CD4-positive, CD25-positive, alpha-beta regulatory T cell (primary cell): ENCODE data around the gene GLRA3. TPM values are rescaled to one million over a fixed set of nuclear protein-coding genes. Genes with fewer than 3 reads are reported as not detected.
A peak's percentile ranks its signal among the peaks of the same experiment; 100 is the strongest.

Experiments
- ATAC-seq, 2 donors: fragments of 150-1000 bp; cut with Tn5 transposase; one replicate each; pipeline ENCODE4 v1.10.0; 2021; ENCODE audit warnings: low read depth in 2 of 2, moderate number of reproducible peaks in 2 of 2, moderate library complexity in 1 of 2
- DNase-seq, 3 donors: peaks; one replicate each; pipeline versions ENCODE4 v3.0.0 to v3.0.0-alpha.2; 2012 to 2022; ENCODE audit warnings: mixed read lengths in 1 of 3
- H3K27ac ChIP-seq: one replicate; pipeline ENCODE4 v1.7.0; 2013; ENCODE audit warnings: mild to moderate bottlenecking, low read length; ENCODE audit not compliant: insufficient read depth, poor library complexity, severe bottlenecking
- H3K27me3 ChIP-seq: one replicate; pipeline ENCODE4 v1.7.0; 2013; ENCODE audit warnings: low read length; ENCODE audit not compliant: control insufficient read depth, insufficient read depth
- H3K36me3 ChIP-seq: one replicate; pipeline ENCODE4 v1.7.0; 2013; ENCODE audit warnings: mild to moderate bottlenecking, low read length, moderate library complexity; ENCODE audit not compliant: control insufficient read depth, insufficient read depth
- H3K4me1 ChIP-seq: 2 replicates; pipeline ENCODE4 v1.7.0; 2013; ENCODE audit warnings: mild to moderate bottlenecking, low read length; ENCODE audit not compliant: insufficient read depth, control insufficient read depth, poor library complexity, severe bottlenecking
- H3K4me3 ChIP-seq: one replicate; pipeline ENCODE4 v1.7.0; 2013; ENCODE audit warnings: low read depth, mild to moderate bottlenecking, low read length, moderate library complexity
- H3K9me3 ChIP-seq, 2 experiments: 1 replicate in 1 of 2; 2 replicates in 1 of 2; pipeline ENCODE4 v1.7.0; 2013; ENCODE audit warnings: low read length in 2 of 2, mild to moderate bottlenecking in 1 of 2, moderate library complexity in 1 of 2; ENCODE audit not compliant: control insufficient read depth in 2 of 2
- H3K27ac Mint-ChIP-seq, 3 donors: one replicate each; pipeline ENCODE4 v1.8.0; 2020 to 2022; ENCODE audit warnings: mild to moderate bottlenecking in 3 of 3, mixed read lengths in 3 of 3, moderate library complexity in 2 of 3
- H3K27me3 Mint-ChIP-seq: one replicate; pipeline ENCODE4 v1.8.0; 2022; ENCODE audit warnings: mild to moderate bottlenecking, mixed read lengths
- H3K36me3 Mint-ChIP-seq: one replicate; pipeline ENCODE4 v1.8.0; 2020; ENCODE audit warnings: mixed read lengths
- H3K4me1 Mint-ChIP-seq, 4 donors: one replicate each; pipeline ENCODE4 v1.8.0; 2020 to 2022; ENCODE audit warnings: mixed read lengths in 4 of 4, mild to moderate bottlenecking in 1 of 4
- H3K4me3 Mint-ChIP-seq, 4 donors: one replicate each; pipeline ENCODE4 v1.8.0; 2020 to 2022; ENCODE audit warnings: mild to moderate bottlenecking in 4 of 4, mixed read lengths in 4 of 4, moderate library complexity in 3 of 4
- H3K9me3 Mint-ChIP-seq, 7 donors: one replicate each; pipeline ENCODE4 v1.8.0; 2020 to 2022; ENCODE audit warnings: mixed read lengths in 7 of 7, mild to moderate bottlenecking in 3 of 7, moderate library complexity in 2 of 7
- polyA plus RNA-seq, 4 donors: library from polyadenylated mRNA; unstranded; fragments of 300-500 nt; fragmentation: Illumina TruSeq; gene quantifications; one replicate each; pipeline ENCODE4 v1.2.3, GENCODE V29; 2021
- total RNA-seq: library from RNA; stranded (reverse); gene quantifications from one replicate; pipeline ENCODE4 v1.2.3, GENCODE V29; 2022

GLRA3 gene
- total and polyA plus RNA-seq, 5 donors from 2014 or later = not detected

DNA sequence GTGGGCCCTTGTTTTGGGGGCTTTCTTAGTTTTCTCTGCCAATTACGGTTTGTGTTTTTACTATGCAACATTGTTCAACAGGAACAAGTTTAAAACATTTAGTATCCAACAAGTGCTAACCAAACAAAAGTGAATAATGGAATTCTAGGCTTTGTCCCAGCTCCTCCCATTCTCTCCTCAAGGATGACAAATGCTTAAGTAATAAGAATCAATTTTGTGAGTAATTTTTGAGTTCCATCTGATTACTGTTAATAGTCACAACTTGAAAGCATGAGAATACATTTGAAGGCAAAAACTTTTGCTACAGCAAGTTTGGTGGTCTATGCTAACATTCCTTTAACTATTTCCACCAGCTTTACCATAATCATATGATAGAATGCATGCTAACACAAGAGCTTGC lies 228.7 kb downstream of the GLRA3 start:
- H3K4me1 Mint-ChIP-seq = peaks cover 3 to 15% (median 8%) of the 10 kb centered on the region in 4 donors
- Histone ChIP-seq H3K36me3 (no peaks in the 10 kb centered on the region), H3K9me3 (no peaks in the 10 kb centered on the region), H3K4me1 (no peaks in the 10 kb centered on the region), H3K4me3 (no peak overlapping the region), H3K27ac (no peak overlapping the region), H3K27me3 (no peaks in the 10 kb centered on the region)
- H3K4me3 Mint-ChIP-seq = no peak overlapping the region
- ATAC-seq = no peak
- no peaks in the 10 kb centered on the region for H3K27me3 Mint-ChIP-seq
- peaks cover 0 to 5% (median 1%) of the 10 kb centered on the region in 7 donors for H3K9me3 Mint-ChIP-seq
- H3K27ac Mint-ChIP-seq = no peak overlapping the region
- no peaks in the 10 kb centered on the region for H3K36me3 Mint-ChIP-seq
- no peak for DNase-seq

GRCh38 chr4:174598800-174599199 lies 230.2 kb downstream of the GLRA3 start:
- H3K36me3 Mint-ChIP-seq = no peaks in the 10 kb centered on the region
- H3K36me3 ChIP-seq = no peaks in the 10 kb centered on the region
- DNase-seq = no peak
- H3K4me3 Mint-ChIP-seq = no peak overlapping the region
- H3K27ac ChIP-seq = no peak overlapping the region
- peak overlapping the region in 1 of 3 donors; percentile 39 for H3K27ac Mint-ChIP-seq
- peaks cover 0 to 5% (median 2%) of the 10 kb centered on the region in 7 donors for H3K9me3 Mint-ChIP-seq
- no peaks in the 10 kb centered on the region for H3K27me3 Mint-ChIP-seq
- H3K4me1 ChIP-seq = no peaks in the 10 kb centered on the region
- no peaks in the 10 kb centered on the region for H3K9me3 ChIP-seq
- H3K4me1 Mint-ChIP-seq = peaks cover 3 to 8% (median 5%) of the 10 kb centered on the region in 4 donors
- H3K4me3 ChIP-seq = no peak overlapping the region
- ATAC-seq = no peak
- no peaks in the 10 kb centered on the region for H3K27me3 ChIP-seq

GRCh38 chr4:174596513-174596912 lies 232.5 kb downstream of the GLRA3 start:
- H3K9me3 Mint-ChIP-seq = peaks cover 0 to 8% (median 3%) of the 10 kb centered on the region in 7 donors
- ATAC-seq = no peak
- peak overlapping the region in 1 of 3 donors; percentile 74 for H3K27ac Mint-ChIP-seq
- H3K4me3 ChIP-seq = no peak overlapping the region
- no peaks in the 10 kb centered on the region for H3K36me3 Mint-ChIP-seq
- H3K27me3 ChIP-seq = no peaks in the 10 kb centered on the region
- no peaks in the 10 kb centered on the region for H3K9me3 ChIP-seq
- no peaks in the 10 kb centered on the region for H3K36me3 ChIP-seq
- no peaks in the 10 kb centered on the region for H3K4me1 ChIP-seq
- no peaks in the 10 kb centered on the region for H3K27me3 Mint-ChIP-seq
- peaks cover 3 to 13% (median 9%) of the 10 kb centered on the region in 4 donors for H3K4me1 Mint-ChIP-seq
- H3K4me3 Mint-ChIP-seq = no peak overlapping the region
- no peak overlapping the region for H3K27ac ChIP-seq
- no peak for DNase-seq

DNA sequence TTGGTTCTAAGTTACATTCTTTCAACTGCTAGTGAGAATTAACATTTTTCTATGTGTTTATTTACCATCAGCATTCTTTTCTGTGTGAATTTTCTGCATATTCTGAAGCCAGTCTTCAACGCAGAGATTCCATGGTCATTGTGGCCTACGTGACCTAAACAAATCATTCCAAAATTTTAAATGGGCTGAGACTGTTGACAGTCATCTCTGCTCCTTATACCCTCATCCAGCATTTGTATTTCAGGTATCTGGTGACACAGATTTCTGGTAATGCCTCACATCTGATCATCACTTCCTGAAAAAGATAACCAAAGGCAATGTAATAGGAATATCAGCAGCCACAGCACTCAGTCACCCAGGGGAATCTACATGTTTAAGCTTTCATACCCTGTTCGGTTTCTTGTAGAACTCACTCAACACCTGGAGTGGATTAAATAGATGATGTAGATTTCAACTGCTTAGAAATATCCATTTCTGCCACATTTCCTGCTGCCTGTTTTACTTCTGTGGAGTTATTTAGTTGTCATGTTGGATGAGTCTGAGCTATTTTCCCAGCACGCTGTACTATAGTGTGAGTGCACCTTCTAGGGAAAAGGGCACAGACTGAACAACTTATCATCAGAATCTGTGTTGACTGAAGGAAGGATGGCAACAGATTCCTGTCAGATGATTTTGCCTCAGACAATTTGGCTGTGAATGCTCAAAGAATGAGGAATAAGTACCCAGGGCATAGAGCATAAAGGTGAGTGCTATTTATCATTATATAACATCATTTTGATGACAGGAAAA lies 233.7 kb downstream of the GLRA3 start:
- Mint-ChIP-seq H3K4me3 (no peak overlapping the region), H3K9me3 (peaks cover 0 to 11% (median 3%) of the 10 kb centered on the region in 7 donors), H3K4me1 (peaks cover 6 to 19% (median 14%) of the 10 kb centered on the region in 4 donors), H3K27me3 (no peaks in the 10 kb centered on the region), H3K27ac (no peak overlapping the region), H3K36me3 (no peaks in the 10 kb centered on the region)
- Histone ChIP-seq H3K36me3 (no peaks in the 10 kb centered on the region), H3K27me3 (no peaks in the 10 kb centered on the region), H3K4me1 (no peaks in the 10 kb centered on the region), H3K27ac (no peak overlapping the region), H3K4me3 (no peak overlapping the region), H3K9me3 (no peaks in the 10 kb centered on the region)
- DNase-seq = no peak
- no peak for ATAC-seq

DNA sequence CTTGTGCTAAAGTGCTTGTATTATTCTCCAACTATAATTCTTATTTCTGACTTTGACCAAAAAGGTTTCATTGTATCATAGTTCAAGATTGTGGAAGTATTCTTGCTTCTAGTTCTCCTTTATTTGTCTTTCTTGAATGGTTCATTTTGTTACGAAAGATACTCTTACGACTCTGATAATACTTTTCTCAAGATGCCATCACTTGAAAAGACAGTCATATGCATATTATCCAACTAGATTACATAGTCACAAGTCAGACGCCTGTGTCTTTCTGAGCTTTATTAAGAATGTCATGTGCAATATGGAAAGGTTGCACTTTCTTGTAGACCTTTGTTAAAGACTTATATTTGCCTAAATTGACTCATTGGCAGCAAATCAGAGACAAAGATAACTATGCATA lies 235.3 kb downstream of the GLRA3 start:
- Mint-ChIP-seq H3K27ac (no peak overlapping the region), H3K9me3 (peaks cover 0 to 11% (median 3%) of the 10 kb centered on the region in 7 donors), H3K36me3 (no peaks in the 10 kb centered on the region), H3K4me3 (no peak overlapping the region), H3K27me3 (no peaks in the 10 kb centered on the region), H3K4me1 (peaks cover 7 to 19% (median 14%) of the 10 kb centered on the region in 4 donors)
- no peak for DNase-seq
- ATAC-seq = no peak
- no peaks in the 10 kb centered on the region for H3K4me1 ChIP-seq
- H3K36me3 ChIP-seq = no peaks in the 10 kb centered on the region
- no peaks in the 10 kb centered on the region for H3K27me3 ChIP-seq
- H3K27ac ChIP-seq = no peak overlapping the region
- no peak overlapping the region for H3K4me3 ChIP-seq
- no peaks in the 10 kb centered on the region for H3K9me3 ChIP-seq

GRCh38 chr4:174592985-174593335 lies 236.1 kb downstream of the GLRA3 start:
- H3K27ac Mint-ChIP-seq = no peak overlapping the region
- no peaks in the 10 kb centered on the region for H3K36me3 ChIP-seq

GRCh38 chr4:174592256-174592984 lies 236.6 kb downstream of the GLRA3 start:
- Mint-ChIP-seq H3K4me1 (peaks cover 7 to 19% (median 14%) of the 10 kb centered on the region in 4 donors), H3K27ac (peak overlapping the region; percentile 11 to 82 (median 76)), H3K27me3 (no peaks in the 10 kb centered on the region), H3K9me3 (peaks cover 0 to 11% (median 4%) of the 10 kb centered on the region in 7 donors), H3K4me3 (peak overlapping the region in 1 of 4 donors; percentile 30), H3K36me3 (no peaks in the 10 kb centered on the region)
- DNase-seq (no peak), ATAC-seq (no peak)
- H3K27me3 ChIP-seq = no peaks in the 10 kb centered on the region
- no peaks in the 10 kb centered on the region for H3K9me3 ChIP-seq
- peak overlapping the region; percentile 64 for H3K4me3 ChIP-seq
- H3K4me1 ChIP-seq = no peaks in the 10 kb centered on the region
- no peaks in the 10 kb centered on the region for H3K36me3 ChIP-seq
- H3K27ac ChIP-seq = no peak overlapping the region

More at GRCh38 chr4:174592985-174593335, 236.1 kb downstream of the GLRA3 start:
- Mint-ChIP-seq H3K4me3 (peak overlapping the region in 1 of 4 donors; percentile 30), H3K4me1 (peaks cover 7 to 19% (median 14%) of the 10 kb centered on the region in 4 donors), H3K9me3 (peaks cover 0 to 11% (median 3%) of the 10 kb centered on the region in 7 donors), H3K27me3 (no peaks in the 10 kb centered on the region), H3K36me3 (no peaks in the 10 kb centered on the region)
- ATAC-seq (no peak), DNase-seq (no peak)
- H3K4me3 ChIP-seq = no peak overlapping the region
- H3K27me3 ChIP-seq = no peaks in the 10 kb centered on the region
- H3K4me1 ChIP-seq = no peaks in the 10 kb centered on the region
- no peak overlapping the region for H3K27ac ChIP-seq
- no peaks in the 10 kb centered on the region for H3K9me3 ChIP-seq
